GM18861 (cell line): ENCODE data around the gene TLR4.

Source experiments
- ATAC-seq: cut with Tn5 transposase; IDR thresholded peaks from one replicate; pipeline ENCODE4 v1.9.1; 2021; ENCODE audit not compliant: unreplicated experiment

TLR4 gene

DNA sequence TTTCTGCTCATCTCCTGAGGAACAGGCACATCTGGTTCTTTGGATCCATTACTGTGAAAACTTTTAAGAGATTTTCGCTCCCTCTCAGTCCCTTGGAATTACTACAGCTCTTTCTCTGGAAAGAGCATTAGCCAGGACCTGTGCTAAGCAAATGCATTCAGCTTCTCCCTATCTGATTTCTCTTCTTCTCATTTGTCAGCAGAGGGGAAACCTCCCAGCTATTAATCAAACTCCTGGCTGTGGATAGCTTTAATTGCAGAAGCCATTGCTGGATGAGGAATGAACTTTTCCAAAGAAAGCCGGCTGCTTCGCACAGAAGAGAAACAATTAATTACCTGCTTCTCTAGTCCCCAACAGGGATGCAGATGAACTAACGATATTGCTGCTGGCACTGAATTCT is 37.9 kb downstream of the TLR4 start:
- ATAC-seq = no peak

DNA sequence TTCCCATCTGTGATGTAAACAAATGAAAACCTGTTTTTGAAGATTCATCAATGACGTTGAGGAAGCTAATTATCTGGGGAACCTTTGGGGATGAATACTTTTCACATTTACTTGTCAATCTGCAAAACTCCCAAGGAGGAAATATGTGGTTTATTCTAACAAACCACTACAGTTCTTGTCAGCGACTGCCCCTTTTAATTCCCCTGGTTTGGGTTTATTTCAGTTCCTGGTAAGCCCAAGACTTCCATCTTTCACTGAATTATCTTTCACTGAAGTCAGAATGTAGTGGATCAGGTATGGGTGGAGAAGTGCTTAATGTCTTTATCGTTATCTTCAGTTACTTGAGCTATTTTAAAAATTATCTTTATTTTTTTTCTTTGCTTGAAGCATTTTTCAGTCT is 40.2 kb downstream of the TLR4 start:
- ATAC-seq = no peak

DNA sequence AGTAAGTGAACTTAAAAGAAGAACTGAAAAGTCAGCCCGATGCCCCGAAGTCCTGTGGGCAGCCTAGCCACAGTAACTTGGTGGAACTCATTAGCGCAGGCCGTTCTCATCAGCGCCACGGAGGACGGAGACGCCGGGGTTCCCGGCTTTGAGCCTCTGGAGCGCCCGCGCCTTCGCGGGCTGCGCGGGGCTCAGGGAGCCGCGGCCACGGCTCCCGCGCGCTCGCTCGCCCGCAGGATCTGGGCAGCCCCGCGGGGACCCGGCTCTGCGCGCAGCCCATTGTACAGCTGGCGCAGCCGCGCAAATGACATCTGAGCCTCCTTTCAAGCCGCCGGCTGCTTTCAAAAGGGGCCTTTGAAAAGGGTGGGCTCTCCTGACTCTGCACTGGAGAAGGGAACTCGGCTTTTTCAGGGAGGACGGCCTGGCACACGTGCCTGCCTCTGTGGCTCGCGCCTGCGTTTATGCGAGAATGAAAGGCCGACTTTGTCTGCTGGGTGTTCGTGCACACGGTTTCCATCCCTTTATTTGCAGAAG is 40.7 kb downstream of the TLR4 start:
- no peak for ATAC-seq

DNA sequence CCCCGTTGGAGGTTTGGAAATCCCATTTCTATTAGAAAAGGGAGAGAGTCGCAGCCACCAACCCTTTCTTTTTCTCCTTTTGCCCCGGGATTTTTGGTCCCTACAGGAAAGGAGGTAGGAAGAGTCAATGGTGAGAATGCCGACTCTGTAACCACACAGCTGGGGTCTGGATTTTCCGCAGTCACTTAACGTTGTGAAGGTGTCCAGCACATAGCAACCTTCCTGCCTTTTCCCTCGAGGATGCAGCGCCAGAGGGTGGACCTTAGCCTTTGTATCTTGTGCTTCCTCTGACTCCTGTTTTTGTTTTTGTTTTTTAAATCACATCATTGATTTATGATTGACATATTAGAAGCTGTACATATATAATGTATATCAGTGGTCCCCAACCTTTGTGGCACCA is 41.4 kb downstream of the TLR4 start:
- ATAC-seq = no peak

DNA sequence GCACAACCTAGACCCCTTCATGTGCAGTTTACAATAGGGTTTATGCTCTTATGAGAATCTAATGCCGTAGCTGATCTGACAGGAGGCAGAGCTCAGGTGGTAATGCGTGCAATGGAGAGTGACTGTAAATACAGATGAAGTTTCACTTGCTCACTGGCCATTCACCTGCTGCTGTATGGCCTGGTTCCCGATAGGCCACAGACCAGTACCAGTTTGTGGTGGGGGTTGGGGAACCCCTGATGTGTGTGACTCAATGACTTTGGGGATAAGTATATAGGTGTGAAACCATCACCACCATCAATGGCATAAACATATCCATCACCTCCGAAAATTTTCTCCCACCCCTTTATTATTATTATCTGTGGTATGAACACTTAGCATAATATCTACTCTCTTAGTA is 42.1 kb downstream of the TLR4 start:
- no peak for ATAC-seq

DNA sequence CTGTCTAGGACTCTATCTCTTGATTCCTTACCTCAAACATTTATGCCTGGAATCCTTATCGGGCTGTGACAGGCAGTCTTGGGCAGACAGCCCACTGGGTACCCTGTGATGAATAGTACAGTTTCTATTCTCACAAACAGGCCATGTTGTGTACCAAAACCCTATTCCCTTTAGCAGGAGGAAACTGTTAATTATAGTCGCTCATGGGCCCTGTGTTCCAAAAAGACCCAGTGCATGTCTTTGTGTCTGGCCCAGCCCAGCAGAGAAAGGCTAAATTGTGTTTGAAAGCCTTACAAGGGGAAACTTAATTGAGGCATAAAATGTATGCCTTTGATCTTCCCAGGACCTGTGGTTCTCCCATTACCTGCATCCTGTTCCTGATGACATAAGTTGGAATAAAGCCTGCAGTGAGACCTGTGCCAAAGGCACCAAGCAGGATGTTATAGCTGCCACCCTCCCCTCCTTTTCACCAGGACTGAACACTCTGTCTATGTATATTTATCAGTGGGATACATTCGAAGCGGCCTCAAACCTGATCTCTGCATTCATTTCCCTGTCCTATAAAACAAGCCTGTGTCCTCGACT is 43.3 kb downstream of the TLR4 start:
- no peak for ATAC-seq

DNA sequence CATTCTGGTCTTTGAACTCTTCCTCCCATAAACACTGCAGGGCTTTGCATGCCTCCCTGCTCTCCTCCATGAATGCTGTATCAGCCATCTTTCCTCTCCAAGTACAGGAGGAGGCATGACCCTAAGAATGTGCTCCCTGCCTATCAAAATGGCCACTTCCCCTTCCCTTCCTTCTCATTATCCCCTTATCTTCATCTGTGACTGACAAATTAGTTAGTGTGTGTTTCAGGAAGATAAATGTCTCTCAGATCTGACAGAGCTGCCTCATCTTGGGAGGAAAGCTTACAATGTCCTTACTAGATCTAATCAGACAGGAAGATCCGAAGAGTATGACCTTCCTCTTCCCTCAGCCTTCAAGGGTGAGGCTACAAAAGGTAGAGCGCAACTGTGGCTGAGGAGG is 46.2 kb downstream of the TLR4 start:
- ATAC-seq = no peak

DNA sequence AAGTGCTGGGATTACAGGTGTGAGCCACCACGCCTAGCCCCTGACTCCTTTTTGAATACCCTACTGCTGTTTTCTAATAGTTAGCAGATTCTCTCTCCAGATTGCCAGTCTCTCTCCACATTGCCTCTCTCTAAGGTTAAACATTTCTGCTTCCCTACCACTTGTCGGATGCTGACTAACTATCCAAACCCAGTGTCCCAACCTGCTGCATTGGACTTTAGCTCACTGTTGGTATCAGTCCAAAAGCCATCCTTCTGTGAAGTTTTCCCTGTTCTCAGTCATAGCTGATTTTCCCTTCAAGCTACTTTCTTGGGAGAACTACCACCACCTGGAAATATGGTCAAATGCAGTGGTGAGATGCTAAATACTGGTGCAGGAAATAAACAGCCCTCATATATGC is 48.7 kb downstream of the TLR4 start:
- no peak for ATAC-seq

DNA sequence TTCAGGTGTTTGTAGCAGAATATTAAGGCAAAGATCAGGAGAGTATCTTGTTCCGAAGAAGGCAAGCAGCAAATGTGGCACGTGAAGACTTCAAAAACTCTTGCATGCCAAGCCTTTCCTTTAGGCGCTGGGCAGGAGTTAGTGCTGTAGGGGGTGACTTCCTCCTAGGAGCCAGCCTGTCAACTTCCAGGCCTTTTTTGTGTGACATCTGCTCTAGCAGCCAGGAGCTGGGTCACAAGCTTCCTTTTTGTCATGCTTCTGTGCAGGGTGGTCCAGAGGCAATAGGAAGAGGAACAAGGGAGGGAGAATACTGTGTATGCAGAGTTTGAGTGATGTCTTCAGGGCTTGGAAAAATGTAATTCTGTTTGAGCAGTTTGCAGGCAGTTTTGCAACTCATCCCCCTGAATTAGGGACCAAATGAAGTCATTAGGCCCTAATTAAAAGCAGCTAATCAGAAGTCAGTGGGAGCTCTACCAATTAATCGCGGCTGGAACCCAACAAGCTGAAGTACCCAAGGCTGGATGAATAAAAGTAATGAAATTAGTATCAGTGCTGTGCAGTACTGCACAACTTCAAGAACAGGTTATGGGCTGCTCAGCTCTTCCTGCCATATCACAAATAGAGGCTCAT is 53.5 kb downstream of the TLR4 start:
- ATAC-seq = no peak

DNA sequence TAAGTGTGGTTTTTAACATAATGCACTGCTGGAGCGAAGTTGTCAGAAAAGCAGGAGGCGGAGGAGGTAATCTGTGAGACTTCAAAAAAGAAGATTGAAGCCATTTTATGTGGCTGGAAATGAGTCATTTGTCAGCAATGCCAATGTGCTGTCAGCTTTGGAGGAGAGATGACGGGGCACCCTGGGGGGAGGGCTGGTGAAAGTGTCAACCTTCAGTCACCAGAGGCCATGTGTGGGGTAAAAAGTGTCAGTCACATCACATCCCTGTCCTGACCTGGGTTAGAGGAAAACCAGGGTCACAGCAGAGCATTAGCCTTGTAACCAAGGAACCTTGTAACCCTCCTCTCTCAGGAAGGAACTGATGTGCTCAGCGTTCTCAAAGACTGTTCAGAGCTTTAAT is 59.1 kb downstream of the TLR4 start:
- ATAC-seq = no peak

DNA sequence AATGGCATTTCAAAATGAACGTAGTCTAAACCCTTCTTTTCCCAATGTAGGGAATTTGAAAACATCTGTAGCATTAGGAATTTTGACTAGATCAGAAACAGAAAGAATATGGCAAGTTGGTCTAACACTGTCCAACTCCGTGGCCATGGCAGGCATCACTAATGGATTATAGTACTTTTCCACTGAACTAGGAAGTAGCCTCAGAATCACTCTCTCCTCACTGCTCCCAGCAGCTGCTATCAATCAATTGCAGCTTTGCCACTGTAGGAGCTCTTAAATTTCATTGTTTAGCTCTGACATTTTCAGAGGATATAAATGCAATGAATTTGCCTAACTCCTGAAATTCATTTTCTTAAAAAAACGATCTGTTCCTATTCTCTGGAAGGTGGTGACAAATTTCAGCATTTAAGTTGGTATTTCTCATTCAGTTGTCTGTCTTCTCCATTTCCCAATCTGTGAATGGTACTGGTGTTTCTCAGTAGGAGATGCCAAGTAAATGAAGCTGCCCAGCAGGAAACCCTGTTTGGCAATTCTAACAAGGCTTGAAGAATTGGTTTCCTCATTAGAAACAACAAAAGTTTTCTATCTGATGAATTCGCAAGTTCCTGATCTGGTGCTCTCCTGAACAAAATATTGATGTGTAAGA is 64.7 kb downstream of the TLR4 start:
- ATAC-seq = no peak

DNA sequence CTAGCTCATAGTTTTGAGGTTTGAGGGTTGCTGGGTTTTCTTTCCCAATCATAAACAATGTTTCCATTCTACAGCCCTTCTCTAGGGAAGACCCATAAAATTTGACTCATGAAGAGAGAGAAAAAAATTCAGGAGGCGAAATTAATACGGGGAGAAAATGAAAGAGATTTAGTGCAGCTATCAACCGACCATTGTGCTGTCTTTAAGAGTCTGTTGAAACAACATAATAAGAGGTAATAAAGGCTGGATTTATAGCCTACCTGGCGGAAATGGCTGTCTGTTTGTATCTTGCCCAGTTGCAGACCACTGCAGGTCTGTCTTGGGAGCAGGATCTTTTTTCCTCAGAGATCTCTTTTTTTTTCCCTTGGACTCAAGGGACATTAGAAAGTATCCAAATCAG is 66.9 kb downstream of the TLR4 start:
- ATAC-seq = no peak

DNA sequence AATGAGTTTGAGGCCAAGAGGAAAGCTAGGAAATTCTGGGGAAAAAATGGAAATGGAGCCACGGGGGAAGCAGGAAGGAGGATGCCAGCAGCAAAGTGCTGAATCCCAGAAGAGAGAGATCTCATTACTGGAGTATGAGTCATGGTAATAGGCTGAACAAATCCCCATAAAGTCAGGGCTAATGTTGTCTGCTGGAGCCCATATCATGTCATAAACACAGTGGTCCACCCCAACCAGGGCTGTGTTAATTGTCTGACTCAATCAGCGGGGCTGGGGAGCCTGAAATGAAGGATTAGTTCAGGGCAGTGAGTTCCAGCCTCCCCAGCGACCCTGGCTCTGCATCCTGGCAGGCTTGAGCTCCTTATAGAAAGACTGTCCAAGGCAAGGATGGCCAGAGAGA is 68.8 kb downstream of the TLR4 start:
- ATAC-seq = no peak
